ENCODE data around the gene ACADSB. TPM values are rescaled to one million over a fixed set of nuclear protein-coding genes. Genes with fewer than 3 reads are reported as not detected.

ACADSB gene
- total RNA-seq, 4 donors from 2014 or later = 8.8 to 20.5 (median 18.1) TPM

GRCh38 chr10:123004298-123004697 lies 4.5 kb upstream of the ACADSB start:
- H3K4me3 ChIP-seq (ENCODE audit: low read depth, poor library complexity, severe bottlenecking) = no peak overlapping the region
- no peak for TF ChIP-seq POLR2A (IDR thresholded peaks at IDR 0.05)
- intact Hi-C loops (cut with DNase I; ENCODE audit: low total_unique reads) = no loop called here
- no peak for DNase-seq (ENCODE audit: low spot score in 2 of 2)
- WGBS, 2 donors = 40 to 60% methylated on average over 2 of the region's 2 CpGs

- peak overlapping the region; percentile 96 for H3K4me3 ChIP-seq (ENCODE audit: low read depth, poor library complexity, severe bottlenecking)
- TF ChIP-seq CTCF (IDR thresholded peaks at IDR 0.05) (no peak), POLR2A (IDR thresholded peaks at IDR 0.05) (no peak)
- WGBS, 2 donors = 2% methylated on average over 24 to 28 of the region's 30 CpGs
- peak in 1 of 2 donors; percentile 37 for DNase-seq (ENCODE audit: low spot score in 2 of 2)
- intact Hi-C loops (cut with DNase I; ENCODE audit: low total_unique reads) = no loop called here
These were observed 1.1 kb upstream of the ACADSB start for GRCh38 chr10:123007558-123008354.

GRCh38 chr10:123009105-123009820 lies 457 bp downstream of the ACADSB start:
- peak; percentile 24 to 89 for DNase-seq (ENCODE audit: low spot score in 2 of 2)
- peak overlapping the region; percentile 57 for H3K4me3 ChIP-seq (ENCODE audit: low read depth, poor library complexity, severe bottlenecking)
- no peak for TF ChIP-seq CTCF (IDR thresholded peaks at IDR 0.05)
- TF ChIP-seq POLR2A (IDR thresholded peaks at IDR 0.05) = no peak
- intact Hi-C loops (cut with DNase I; ENCODE audit: low total_unique reads) = no loop called here
- WGBS, 2 donors = 0 to 1% methylated on average over 26 to 33 of the region's 34 CpGs

GRCh38 chr10:123011987-123012386 lies 3.2 kb downstream of the ACADSB start:
- intact Hi-C loops (cut with DNase I; ENCODE audit: low total_unique reads) = no loop called here
- no peak overlapping the region for H3K4me3 ChIP-seq (ENCODE audit: low read depth, poor library complexity, severe bottlenecking)
- TF ChIP-seq POLR2A (IDR thresholded peaks at IDR 0.05) = no peak
- DNase-seq (ENCODE audit: low spot score in 2 of 2) = no peak
- 63 to 74% methylated on average over 3 of the region's 3 CpGs for WGBS, 2 donors

- no peak for TF ChIP-seq POLR2A (IDR thresholded peaks at IDR 0.05)
- TF ChIP-seq CTCF (IDR thresholded peaks at IDR 0.05) = no peak
- 79 to 81% methylated on average over 19 to 38 of the region's 43 CpGs for WGBS, 2 donors
- intact Hi-C loops (cut with DNase I; ENCODE audit: low total_unique reads) = no loop called here
- no peak for DNase-seq (ENCODE audit: low spot score in 2 of 2)
- no peak overlapping the region for H3K4me3 ChIP-seq (ENCODE audit: low read depth, poor library complexity, severe bottlenecking)
These were observed 4.9 kb downstream of the ACADSB start for GRCh38 chr10:123013456-123014419.

- H3K4me3 ChIP-seq (ENCODE audit: low read depth, poor library complexity, severe bottlenecking) = no peak overlapping the region
- intact Hi-C loops (cut with DNase I; ENCODE audit: low total_unique reads) = no loop called here
- TF ChIP-seq POLR2A (IDR thresholded peaks at IDR 0.05) (no peak), CTCF (IDR thresholded peaks at IDR 0.05) (no peak)
- peak in 1 of 2 donors; percentile 41 for DNase-seq (ENCODE audit: low spot score in 2 of 2)
- 68% methylated on average over 2 of the region's 2 CpGs for WGBS, 2 donors
These were observed 6.0 kb downstream of the ACADSB start for GRCh38 chr10:123014772-123015171.
